Mononuclear cell (primary cell): Measurements from ENCODE around the gene TMEM97. TPM values are rescaled to one million over a fixed set of nuclear protein-coding genes. Genes with fewer than 3 reads are reported as not detected.
A peak's percentile ranks its signal among the peaks of the same experiment; 100 is the strongest.

Source experiments
- H3K27me3 ChIP-seq: 2 replicates; pipeline ENCODE4 v1.6.0; 2011; ENCODE audit warnings: low read length, control low read depth; ENCODE audit not compliant: insufficient read depth
- H3K4me1 ChIP-seq: 2 replicates; pipeline ENCODE4 v1.5.1; 2011; ENCODE audit warnings: mild to moderate bottlenecking, low read length, control low read depth; ENCODE audit not compliant: insufficient read depth
- H3K4me3 ChIP-seq: 2 replicates; pipeline ENCODE4 v1.5.1; 2011; ENCODE audit warnings: mild to moderate bottlenecking, low read length, moderate library complexity
- H3K9me3 ChIP-seq: 2 replicates; pipeline ENCODE4 v1.5.1; 2011; ENCODE audit warnings: low read depth, mild to moderate bottlenecking, control low read depth, low read length
- total RNA-seq: library from RNA; depleted of rRNA; stranded (reverse); fragments of >200 nt; gene quantifications from one replicate; pipeline ENCODE4 v1.2.3, GENCODE V29; 2012

The TMEM97 gene
- total RNA-seq, 1 donor, result 4.0 TPM

GRCh38 chr17:28340374-28340773, 21.4 kb downstream of the TMEM97 start:
- Histone ChIP-seq H3K4me3 (no peak overlapping the region), H3K27me3 (no peaks in the 10 kb centered on the region), H3K9me3 (no peaks in the 10 kb centered on the region), H3K4me1 (peaks cover 14% of the 10 kb centered on the region)

DNA sequence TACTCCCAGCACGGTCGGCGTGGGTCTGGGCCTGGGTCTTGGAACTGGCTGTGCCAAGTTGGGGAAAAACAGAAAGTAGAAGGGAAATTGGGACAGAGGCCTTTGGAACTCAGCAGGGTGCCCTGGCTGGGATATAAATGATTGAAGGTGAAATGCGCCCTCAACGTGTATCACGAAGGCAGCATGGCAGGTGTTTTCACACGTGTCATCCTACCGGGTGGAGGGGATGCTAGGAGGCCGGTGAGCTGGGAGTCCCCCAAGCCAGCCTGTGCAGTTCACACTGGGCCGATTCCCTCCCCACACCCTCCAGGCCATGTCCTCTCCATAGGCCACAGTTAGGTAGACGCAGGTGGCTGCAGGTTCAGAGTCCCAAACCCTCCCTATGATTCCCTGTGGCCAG, 22.5 kb downstream of the TMEM97 start:
- Histone ChIP-seq H3K4me3 (no peak overlapping the region), H3K9me3 (no peaks in the 10 kb centered on the region), H3K27me3 (no peaks in the 10 kb centered on the region), H3K4me1 (peaks cover 8% of the 10 kb centered on the region)

DNA sequence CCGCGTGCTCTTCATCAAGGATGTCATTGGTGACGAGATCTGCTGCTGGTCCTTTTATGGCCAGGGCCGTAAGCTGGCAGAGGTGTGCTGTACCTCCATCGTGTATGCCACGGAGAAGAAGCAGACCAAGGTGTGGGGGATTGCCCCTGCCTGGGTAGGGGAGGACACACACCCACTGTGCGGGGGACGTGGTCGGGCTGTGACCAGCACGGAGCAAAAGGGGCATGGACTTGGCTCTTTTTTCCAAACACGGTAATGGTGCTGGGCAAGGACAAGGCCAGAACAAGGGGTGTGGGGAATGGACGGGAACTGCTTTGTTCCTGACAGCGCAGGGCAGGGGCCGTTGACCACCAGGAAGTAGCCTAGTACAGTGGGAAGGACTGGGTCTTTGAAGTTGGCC, 23.3 kb downstream of the TMEM97 start:
- no peak overlapping the region for H3K4me3 ChIP-seq
- no peaks in the 10 kb centered on the region for H3K4me1 ChIP-seq
- H3K9me3 ChIP-seq, result no peaks in the 10 kb centered on the region
- no peaks in the 10 kb centered on the region for H3K27me3 ChIP-seq

- no peaks in the 10 kb centered on the region for H3K27me3 ChIP-seq
- no peaks in the 10 kb centered on the region for H3K4me1 ChIP-seq
- H3K9me3 ChIP-seq, result no peaks in the 10 kb centered on the region
- no peak overlapping the region for H3K4me3 ChIP-seq
Observed at GRCh38 chr17:28343491-28343932, 24.5 kb downstream of the TMEM97 start.

DNA sequence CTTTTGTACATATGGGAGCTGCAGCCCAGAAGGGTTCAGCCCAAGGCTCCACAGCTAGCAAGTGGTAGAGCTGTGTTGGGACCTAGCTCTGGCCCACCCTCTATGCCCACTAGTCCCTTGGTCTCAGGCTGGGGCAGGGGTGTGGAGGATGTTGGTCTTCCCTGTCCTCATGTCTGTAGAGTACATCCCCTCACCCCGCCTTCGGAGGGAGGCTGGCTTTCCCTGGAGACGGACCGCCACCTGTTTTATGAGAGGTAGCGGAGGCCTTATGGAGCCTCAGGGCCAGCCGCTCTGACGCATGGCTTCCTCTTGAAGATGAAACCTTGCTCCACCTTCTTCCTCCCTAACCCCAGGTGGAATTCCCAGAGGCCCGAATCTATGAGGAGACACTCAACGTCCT, 25.0 kb downstream of the TMEM97 start:
- no peaks in the 10 kb centered on the region for H3K27me3 ChIP-seq
- no peaks in the 10 kb centered on the region for H3K9me3 ChIP-seq
- H3K4me1 ChIP-seq, result no peaks in the 10 kb centered on the region
- no peak overlapping the region for H3K4me3 ChIP-seq

- no peaks in the 10 kb centered on the region for H3K4me1 ChIP-seq
Observed at GRCh38 chr17:28344435-28344901, 25.5 kb downstream of the TMEM97 start.

DNA sequence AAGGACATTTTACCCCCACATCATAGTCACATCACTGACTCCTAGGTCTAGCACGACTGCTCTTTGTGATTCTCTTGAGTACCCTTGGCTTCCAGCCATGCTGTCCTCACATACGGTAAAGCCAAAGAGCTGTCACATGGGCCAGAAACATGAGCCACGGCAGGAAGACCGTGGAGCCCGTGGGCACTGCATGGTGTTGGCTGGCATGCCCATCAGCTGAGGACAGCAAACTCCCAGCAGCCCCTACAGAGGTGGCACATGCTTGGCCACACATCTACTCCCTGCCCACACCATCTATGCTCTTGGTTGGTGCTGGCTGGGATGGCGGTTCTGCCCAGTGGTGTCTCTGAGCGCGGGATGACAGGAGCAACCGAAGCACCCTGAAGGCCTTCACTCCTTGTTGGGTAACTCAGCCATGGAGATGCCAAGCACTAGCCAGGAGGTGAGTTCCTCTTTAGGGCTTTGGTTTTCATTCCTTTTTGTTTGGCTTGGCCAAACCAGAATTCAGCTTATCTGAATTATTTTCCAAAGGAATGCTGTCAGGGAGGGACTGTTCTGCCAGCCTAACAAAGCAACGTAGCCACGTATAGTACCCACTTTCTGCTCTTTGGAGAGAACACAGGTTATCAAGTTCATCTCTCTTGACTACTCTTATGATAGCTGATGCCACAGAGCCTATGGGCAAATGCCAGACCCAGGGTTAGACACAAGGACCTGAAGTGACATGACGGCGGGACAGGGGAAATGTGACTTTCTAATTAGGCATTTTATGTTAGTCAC, 26.6 kb downstream of the TMEM97 start:
- no peaks in the 10 kb centered on the region for H3K4me1 ChIP-seq
- H3K4me3 ChIP-seq, result no peak overlapping the region
- H3K27me3 ChIP-seq, result no peaks in the 10 kb centered on the region
- no peaks in the 10 kb centered on the region for H3K9me3 ChIP-seq

More at GRCh38 chr17:28344435-28344901, 25.5 kb downstream of the TMEM97 start:
- H3K27me3 ChIP-seq, result no peaks in the 10 kb centered on the region
- H3K4me3 ChIP-seq, result no peak overlapping the region
- H3K9me3 ChIP-seq, result no peaks in the 10 kb centered on the region

DNA sequence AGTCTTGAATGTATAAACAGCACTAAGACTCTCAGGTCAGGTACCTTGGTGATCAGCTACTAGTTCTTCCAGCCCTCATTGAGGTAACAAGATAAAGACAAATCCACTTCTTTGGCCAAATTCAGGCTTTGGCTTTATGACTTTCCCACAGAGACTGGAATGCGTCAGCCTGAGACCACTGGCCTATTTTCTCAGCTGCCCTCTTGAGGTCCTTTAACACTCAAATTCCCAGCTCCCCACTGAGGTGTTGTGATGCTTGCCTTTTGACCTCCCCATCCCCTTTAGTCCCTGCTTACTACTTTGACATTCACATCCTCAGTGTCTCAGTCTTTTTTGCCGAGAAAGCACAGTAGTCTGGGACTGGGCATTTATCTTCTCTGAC, 27.2 kb downstream of the TMEM97 start:
- no peak overlapping the region for H3K4me3 ChIP-seq
- no peaks in the 10 kb centered on the region for H3K27me3 ChIP-seq
- no peaks in the 10 kb centered on the region for H3K9me3 ChIP-seq
- no peaks in the 10 kb centered on the region for H3K4me1 ChIP-seq

- no peaks in the 10 kb centered on the region for H3K27me3 ChIP-seq
- H3K4me3 ChIP-seq, result no peak overlapping the region
- no peaks in the 10 kb centered on the region for H3K4me1 ChIP-seq
- no peaks in the 10 kb centered on the region for H3K9me3 ChIP-seq
Observed at GRCh38 chr17:28346746-28347246, 27.8 kb downstream of the TMEM97 start.

GRCh38 chr17:28347261-28347891, 28.4 kb downstream of the TMEM97 start:
- no peaks in the 10 kb centered on the region for H3K27me3 ChIP-seq
- no peak overlapping the region for H3K4me3 ChIP-seq
- no peaks in the 10 kb centered on the region for H3K4me1 ChIP-seq

DNA sequence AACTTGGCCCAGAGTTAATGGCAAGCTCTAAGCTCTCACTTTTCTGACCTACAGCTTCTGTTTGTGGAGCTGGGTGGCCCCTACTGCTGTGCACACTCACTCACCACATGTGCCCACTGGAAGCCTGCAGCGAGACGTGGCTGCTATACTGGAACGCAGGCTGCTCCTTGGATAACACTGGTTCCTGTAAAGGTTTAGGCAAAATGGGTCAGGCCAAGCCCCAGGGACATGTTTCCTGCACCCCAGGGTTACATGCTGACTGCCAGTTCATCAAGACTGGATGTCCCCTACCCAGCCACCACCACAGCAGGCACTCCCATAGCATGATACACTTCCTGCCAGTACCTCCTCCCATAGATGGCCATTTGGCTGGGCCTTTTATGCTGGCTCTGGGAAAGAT, 30.0 kb downstream of the TMEM97 start:
- H3K4me3 ChIP-seq, result no peak overlapping the region
- H3K9me3 ChIP-seq, result no peaks in the 10 kb centered on the region
- H3K4me1 ChIP-seq, result no peaks in the 10 kb centered on the region
- H3K27me3 ChIP-seq, result no peaks in the 10 kb centered on the region

More at GRCh38 chr17:28347261-28347891, 28.4 kb downstream of the TMEM97 start:
- no peaks in the 10 kb centered on the region for H3K9me3 ChIP-seq

DNA sequence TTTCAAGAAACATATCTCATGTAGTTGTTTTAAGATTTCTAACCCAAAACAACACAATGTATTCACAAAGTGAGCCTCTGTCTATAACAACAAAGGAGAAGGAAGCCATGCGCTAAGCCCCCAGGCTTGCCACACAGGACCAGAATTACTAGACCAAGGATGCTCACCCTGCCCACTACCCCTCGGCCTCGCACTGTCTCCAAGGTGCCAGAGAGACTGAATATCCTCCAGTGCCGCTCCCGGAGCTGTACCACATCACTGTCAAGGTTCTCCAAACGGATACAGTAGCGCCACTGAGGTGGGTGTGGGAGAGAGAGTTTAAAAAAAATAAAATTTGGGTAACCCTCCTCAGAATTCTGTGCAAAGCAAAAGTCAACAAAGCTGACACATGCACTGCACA, 31.3 kb downstream of the TMEM97 start:
- no peaks in the 10 kb centered on the region for H3K4me1 ChIP-seq

GRCh38 chr17:28357061-28357900, 38.3 kb downstream of the TMEM97 start, which contains the start of gene POLDIP2:
Gene POLDIP2, minus strand, starts transcription at chr17:28357527. Its CDS starts 79 bp downstream, at chr17:28357448.
- Histone ChIP-seq H3K9me3 (no peaks in the 10 kb centered on the region), H3K4me3 (peak within 1 kb of the TSS; percentile 86), H3K4me1 (peaks cover 21% of the 10 kb centered on the region), H3K27me3 (no peaks in the 10 kb centered on the region)

More for the DNA sequence above, 31.3 kb downstream of the TMEM97 start:
- Histone ChIP-seq H3K27me3 (no peaks in the 10 kb centered on the region), H3K9me3 (no peaks in the 10 kb centered on the region), H3K4me3 (no peak overlapping the region)

- Histone ChIP-seq H3K4me1 (peaks cover 21% of the 10 kb centered on the region), H3K9me3 (no peaks in the 10 kb centered on the region), H3K27me3 (no peaks in the 10 kb centered on the region), H3K4me3 (peak overlapping the region; percentile 86)
Observed at GRCh38 chr17:28357901-28358197, 38.8 kb downstream of the TMEM97 start.

- Histone ChIP-seq H3K4me3 (no peak overlapping the region), H3K9me3 (no peaks in the 10 kb centered on the region), H3K27me3 (no peaks in the 10 kb centered on the region), H3K4me1 (peaks cover 6% of the 10 kb centered on the region)
Observed at GRCh38 chr17:28363186-28363585, 44.2 kb downstream of the TMEM97 start.
